ENCODE data around the gene ADAMTS20.
"Not testable (repeated sequence)": the region's sequence is repeated elsewhere in the genome, so short reads cannot be mapped to it uniquely, and the experiment has no call there.

The ADAMTS20 gene

GRCh38 chr12:43462741-43463140 is 89.3 kb downstream of the ADAMTS20 start:
- DNase-seq = no peak

DNA sequence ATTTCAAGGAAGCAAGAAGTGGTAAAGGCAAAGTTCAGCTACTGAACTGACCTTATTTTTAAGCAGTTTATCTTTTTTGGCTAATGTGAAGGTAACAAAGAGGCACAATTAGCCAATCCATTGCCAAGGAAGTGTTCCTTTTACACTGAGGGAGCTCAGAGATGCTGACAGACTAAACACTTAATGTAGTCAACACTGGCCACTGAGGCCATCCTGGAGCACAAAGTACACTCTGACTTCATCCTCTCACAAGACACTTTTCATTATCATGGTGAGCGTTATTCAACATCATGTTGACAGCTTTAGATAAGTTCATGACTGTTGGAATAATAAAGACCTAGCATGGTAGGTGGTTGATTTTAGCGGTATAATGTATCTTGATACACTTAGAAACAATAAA is 89.9 kb downstream of the ADAMTS20 start:
- no peak for DNase-seq

DNA sequence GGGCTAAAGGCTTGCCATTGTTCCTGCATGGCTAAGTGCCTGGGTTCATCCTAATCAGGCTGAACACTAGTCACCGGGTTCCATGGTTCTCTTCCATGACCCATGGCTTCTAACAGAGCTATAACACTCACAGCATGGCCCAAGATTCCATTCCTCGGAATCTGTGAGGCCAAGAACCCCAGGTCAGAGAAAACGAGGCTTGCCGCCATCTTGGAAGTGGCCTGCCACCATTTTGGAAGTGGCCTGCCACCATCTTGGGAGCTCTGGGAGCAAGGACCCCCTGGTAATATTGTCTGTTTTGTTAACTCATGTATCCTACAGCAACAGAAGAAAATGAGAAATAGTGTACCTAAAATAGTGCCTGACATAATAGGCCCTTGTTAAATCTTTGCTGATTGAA is 92.7 kb downstream of the ADAMTS20 start:
- DNase-seq = no peak

- no peak for DNase-seq
These were observed 98.2 kb downstream of the ADAMTS20 start for GRCh38 chr12:43453761-43454160.

DNA sequence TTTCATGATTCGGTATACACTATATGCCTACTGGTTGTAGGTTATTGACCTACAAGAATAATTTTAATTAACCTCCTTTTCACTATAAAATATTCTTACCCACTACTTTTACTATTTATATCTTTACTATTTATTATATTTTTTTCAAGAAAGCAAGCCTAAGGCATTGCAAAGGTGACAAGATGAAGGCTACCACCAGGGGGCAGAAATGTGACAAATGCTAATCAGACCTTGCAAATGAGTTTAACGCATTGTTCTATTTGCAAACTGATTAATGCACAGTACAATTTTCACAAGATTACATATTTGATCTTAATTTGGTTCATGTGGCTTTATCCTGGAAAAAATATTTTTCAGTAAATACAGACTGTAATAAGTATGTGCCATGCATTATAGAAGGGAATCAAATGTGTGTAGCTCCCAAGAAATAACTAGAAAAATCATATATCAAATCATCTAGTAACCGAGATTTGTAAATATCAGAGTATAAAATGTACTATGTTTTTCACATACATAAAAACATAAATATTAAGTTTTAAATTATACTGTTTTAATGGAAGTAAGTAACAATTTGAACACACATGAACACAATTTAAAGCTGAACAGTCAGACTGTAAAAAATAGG is 107.0 kb downstream of the ADAMTS20 start:
- peak; percentile 37 for DNase-seq

DNA sequence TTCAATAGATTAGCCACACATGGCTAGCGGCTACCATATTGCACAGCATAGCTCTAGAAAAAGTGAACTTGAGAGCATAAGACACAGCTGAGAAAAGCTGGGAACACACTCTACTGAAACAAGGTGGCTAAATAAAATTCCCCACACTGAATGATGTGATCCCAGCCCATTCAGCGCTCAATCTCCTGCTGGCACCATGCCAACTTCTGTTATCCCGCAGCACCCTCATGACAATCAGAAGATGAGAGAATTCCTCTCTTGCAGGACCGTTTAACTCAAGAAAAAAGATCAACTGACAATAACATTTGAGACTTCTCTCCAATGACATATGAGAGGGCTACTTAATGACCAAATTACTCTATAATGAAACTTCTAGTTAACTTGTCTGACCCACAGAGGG is 115.4 kb downstream of the ADAMTS20 start:
- no peak for DNase-seq

DNA sequence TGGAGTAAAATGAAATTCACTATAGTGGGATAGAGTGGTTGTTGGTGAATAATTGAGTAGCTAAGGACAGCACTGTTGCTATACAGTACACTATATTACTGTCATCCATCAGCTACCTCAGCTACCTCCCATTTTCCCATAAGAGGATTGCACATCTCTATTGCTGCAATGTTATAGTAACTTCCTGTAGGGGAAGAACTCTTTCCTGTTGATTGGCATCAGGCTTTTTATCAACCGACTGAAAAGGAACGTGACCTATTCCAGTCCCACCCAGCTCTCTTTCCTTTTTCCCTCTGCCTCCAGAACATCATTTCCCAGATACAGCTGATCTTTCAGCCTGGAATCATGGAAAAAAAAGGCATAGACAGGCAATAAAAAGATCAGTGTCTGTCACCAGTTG is 117.4 kb downstream of the ADAMTS20 start:
- no peak for DNase-seq

DNA sequence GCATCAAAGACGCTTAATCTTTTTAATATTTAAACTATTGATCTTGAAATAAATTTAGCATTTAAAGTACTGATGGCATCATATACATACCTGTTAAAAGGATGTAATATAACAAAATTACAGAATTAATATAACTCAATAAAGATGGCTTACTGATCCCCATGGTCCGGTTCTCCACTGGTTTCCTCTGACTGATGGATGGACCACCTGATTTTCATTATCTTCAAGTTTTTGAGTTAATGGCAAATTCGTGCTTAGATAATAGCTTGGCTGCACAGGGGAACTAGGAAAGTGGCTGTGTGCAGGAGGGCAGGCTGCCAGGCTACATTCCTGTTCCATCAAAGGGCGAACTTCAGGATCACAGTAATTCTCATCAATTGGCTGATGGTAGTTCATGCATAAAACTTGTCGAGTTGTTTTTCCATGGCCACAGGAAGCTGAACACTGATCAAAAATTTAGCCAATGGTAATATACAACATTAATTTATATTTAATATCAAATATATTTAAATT is 123.9 kb downstream of the ADAMTS20 start:
- no peak for DNase-seq

GRCh38 chr12:43425361-43425760 is 126.6 kb downstream of the ADAMTS20 start:
- no peak for DNase-seq

DNA sequence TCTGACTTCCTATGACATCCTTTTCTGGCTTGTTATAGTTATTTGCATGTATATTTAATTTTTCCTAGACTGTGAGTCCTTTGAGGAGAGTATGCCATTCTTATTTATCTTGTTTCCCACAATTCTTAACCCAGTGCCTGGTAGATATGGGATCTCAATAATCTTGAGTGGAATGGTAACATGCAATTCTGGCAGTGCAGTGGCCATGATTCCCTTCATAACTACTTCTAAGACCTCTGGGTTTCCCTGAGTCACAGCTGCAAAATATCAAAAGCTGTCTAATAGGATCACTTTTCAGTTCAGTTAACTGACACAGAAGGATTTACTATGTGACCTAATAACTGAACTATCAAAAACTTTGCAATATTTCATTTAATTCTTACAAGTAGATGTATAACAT is 135.0 kb downstream of the ADAMTS20 start:
- no peak for DNase-seq

DNA sequence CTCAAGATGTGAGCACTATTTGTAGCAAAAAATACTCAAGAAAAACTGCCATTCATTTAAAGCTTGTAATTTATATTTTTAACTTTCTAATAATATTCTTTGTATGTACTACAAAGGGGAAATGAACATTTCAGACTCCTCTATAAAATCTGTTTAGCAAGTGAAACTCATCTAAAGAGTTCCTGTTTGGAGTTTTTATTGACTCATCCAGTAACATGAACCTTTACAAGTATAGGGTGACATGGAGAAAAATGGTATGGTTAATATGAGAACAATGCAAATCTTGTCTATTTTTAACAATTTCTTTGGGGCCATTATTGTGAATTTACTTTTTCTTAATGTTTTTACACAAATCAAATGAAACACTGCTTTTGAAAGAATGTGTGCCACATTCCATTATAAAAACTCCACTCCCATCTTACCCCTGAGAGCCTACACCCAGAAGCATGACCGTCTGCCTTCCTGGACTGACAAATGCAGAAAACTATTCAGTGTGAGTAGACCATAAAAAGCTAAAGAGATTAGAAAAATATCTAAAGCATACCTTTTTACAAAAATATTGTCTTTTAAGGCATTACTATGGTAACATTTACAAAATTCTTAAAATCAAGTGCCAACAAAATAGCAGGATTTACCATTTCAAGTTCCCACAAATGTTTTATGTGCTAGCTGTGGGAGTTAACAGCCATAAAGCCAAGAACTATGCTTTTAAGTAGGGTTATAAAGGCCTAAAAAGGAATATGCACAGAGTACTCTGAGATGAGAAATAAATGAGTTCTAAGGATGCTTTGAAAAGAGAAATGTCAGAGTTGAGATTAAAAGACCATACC is 144.0 kb downstream of the ADAMTS20 start:
- no peak for DNase-seq

DNA sequence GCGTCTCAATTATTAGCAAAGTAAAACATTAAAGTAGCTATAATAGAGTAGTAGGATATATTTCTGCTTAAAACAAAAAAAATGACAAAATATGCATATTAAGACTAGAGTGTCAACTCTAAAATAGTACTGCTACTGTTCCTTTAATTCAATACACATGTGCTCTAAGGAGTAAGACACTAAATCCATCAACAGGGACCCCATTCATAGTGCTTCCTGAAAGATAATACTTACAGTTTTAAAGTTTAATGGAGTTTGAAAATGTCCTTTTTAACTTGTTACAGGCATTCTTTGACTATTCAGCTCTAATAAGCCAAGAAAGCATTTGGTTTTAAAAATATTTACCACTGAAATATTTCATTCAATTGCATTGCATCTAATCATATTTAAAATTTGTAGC is 145.2 kb downstream of the ADAMTS20 start:
- no peak for DNase-seq

- DNase-seq = no peak
These were observed 149.6 kb downstream of the ADAMTS20 start for GRCh38 chr12:43402436-43402835.

DNA sequence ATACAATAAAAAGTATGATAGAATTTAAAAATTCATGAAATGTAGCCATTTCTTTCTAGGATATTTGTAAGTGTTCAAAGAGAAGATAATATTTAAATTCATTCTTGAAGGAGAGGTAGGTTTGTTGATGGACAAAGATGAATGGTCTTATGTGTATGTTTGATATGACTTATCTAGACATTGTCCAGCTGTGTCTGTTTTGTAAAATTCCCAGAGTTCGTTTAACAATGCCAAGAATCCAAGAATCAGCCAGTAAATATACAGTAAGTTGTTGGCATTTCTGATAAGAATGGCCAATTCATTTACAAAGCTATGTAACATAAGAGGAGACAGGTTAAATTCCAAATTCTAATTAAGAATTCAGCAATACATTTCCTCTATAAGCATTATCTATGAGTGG is 150.9 kb downstream of the ADAMTS20 start:
- DNase-seq = no peak

GRCh38 chr12:43396671-43397070 is 155.3 kb downstream of the ADAMTS20 start:
- no peak for DNase-seq

GRCh38 chr12:43392116-43392515 is 159.9 kb downstream of the ADAMTS20 start:
- no peak for DNase-seq

GRCh38 chr12:43381879-43382278 is 170.1 kb downstream of the ADAMTS20 start:
- DNase-seq = no peak

GRCh38 chr12:43378448-43378847 is 173.6 kb downstream of the ADAMTS20 start:
- DNase-seq = no peak

GRCh38 chr12:43370263-43370662 is 181.7 kb downstream of the ADAMTS20 start:
- no peak for DNase-seq

DNA sequence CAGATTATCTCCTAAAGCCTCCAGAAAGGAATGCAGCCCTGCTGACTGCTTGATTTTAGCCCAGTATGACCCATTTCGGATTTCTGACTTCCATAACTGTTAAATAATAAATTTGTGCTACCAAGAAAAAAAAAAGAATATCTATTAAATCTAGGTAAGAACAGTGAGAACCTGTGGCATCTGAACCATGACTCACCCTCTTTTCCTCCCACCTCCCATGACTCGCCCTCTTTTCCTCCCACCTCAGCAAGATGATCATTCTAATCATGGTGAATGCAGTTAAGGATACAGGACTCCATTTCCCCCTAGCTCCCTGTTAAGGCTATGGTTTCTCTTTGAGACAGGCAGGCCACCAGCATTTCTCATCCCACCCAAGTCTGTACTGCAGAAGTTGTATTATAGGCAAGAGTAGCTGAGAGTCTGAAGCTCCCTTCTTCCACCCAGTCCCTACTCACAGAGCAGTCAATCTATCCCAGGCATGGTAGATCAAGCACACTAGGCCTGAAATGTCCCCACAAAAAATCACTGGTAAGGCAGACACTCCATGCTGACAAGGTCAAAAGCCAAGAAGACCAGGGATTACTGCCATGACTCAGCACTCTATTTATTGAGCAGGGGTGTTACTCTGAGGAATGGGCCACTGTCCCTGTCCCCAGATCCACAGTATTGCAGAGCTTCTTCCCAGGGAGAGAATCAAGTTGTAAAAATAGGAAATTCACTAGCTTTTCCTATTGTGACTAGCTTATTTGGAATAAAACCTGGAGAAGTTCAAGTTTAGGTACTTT is 188.9 kb downstream of the ADAMTS20 start:
- DNase-seq = no peak

GRCh38 chr12:43361031-43361710 is 190.8 kb downstream of the ADAMTS20 start:
- DNase-seq = no peak

DNA sequence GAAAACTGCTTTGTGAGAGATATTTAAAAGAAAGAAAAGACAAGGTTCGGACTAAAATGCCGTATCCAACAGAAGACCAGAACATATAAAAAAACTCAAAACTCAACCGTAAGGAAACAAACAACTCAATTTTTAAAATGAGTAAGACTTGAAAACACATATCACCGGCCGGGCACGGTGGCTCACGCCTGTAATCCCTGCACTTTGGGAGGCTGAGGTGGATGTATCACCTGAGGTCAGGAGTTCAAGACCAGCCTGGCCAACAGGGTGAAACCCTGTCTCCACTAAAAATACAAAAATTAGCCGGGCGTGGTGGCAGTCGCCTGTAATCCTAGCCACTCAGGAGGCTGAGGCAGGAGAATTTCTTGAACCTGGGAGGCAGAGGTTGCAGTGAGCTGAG is 192.0 kb downstream of the ADAMTS20 start:
- not testable (repeated sequence) for DNase-seq

DNA sequence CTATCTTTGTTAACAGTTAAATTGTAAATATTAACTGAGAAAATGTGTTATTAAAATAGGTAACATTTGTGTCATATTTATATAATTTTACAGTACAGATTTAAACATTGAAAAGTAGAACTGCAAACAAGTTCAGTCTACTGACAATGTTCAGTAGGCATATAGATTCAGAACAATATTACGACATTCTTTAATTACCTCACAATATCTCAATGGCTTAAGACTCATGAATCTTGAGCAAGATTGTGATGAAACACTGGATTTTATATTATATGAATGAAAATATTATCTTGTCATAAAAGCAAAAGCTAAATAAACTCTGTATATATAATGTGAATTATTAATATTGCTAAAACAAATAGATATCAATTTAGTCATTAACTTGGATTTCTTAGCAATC is 194.9 kb downstream of the ADAMTS20 start:
- no peak for DNase-seq

Data from activated CD4-positive, CD25-positive, alpha-beta regulatory T cell treated with anti-CD3 and anti-CD28 coated beads, Interleukin-2, amount 50 U/mL, for 72 hours (primary cell).